Stomach (tissue), 9 donors: ENCODE measurements around the gene NTHL1. TPM values are rescaled to one million over a fixed set of nuclear protein-coding genes. Genes with fewer than 3 reads are reported as not detected.

ENCODE experiments used
- DNase-seq, 2 donors: peaks; one replicate each; pipeline versions ENCODE4 v3.0.0 to v3.0.0-alpha.2; 2013 to 2019
- H3K27ac ChIP-seq, 5 donors: fragments of 200-600 bp in 4 of 5; sonication (generic) in 4 of 5; one replicate each; pipeline ENCODE4 v1.5.1; 2013 to 2019; ENCODE audit warnings: mild to moderate bottlenecking in 1 of 5, moderate library complexity in 1 of 5
- H3K27me3 ChIP-seq, 3 donors: fragments of 200-600 bp; sonication (generic); one replicate each; pipeline ENCODE4 v1.5.1; 2017 to 2019; ENCODE audit warnings: mixed run types in 1 of 3
- H3K36me3 ChIP-seq, 4 donors: fragments of 200-600 bp; sonication (generic); 1 replicate in 3 of 4; 2 replicates in 1 of 4; pipeline ENCODE4 v1.5.1; 2016 to 2019
- H3K4me1 ChIP-seq, 4 donors: fragments of 200-600 bp; sonication (generic); one replicate each; pipeline ENCODE4 v1.5.1; 2016 to 2019
- H3K4me3 ChIP-seq, 4 donors: fragments of 200-600 bp; sonication (generic) in 3 of 4; one replicate each; pipeline ENCODE4 v1.5.1; 2016 to 2019; ENCODE audit warnings: mild to moderate bottlenecking in 1 of 4
- H3K9me3 ChIP-seq, 4 donors: fragments of 200-600 bp; sonication (generic); one replicate each; pipeline ENCODE4 v1.5.1; 2016 to 2019
- CTCF ChIP-seq, 7 experiments: fragments of 450-650 bp in 4 of 7; fragments of 200-600 bp in 3 of 7; sonication (generic) in 3 of 7; IDR thresholded peaks; one replicate each; pipeline ENCODE4 v1.5.1; 2016 to 2019; ENCODE audit warnings: antibody characterized with exemption in 7 of 7, control low read depth in 2 of 7, mild to moderate bottlenecking in 1 of 7
- EP300 ChIP-seq: sonication (generic); formaldehyde crosslinking; IDR thresholded peaks from one replicate; pipeline ENCODE4 v1.6.1; 2017; ENCODE audit warnings: antibody characterized with exemption
- POLR2A ChIP-seq, 4 donors: fragments of 450-650 bp; IDR thresholded peaks; one replicate each; pipeline ENCODE4 v1.6.1; 2016; ENCODE audit warnings: antibody characterized with exemption in 4 of 4, control low read depth in 2 of 4, mild to moderate bottlenecking in 1 of 4, moderate library complexity in 1 of 4
- POLR2AphosphoS5 ChIP-seq, 3 donors: sonication (generic); formaldehyde crosslinking; IDR thresholded peaks; one replicate each; pipeline ENCODE4 v1.6.1; 2016; ENCODE audit warnings: antibody characterized with exemption in 3 of 3
- WGBS, 5 donors: extraction: QIAGEN DNeasy Blood & Tissue Kit in 3 of 5; methylation state at CpG; one replicate each; pipeline versions ENCODE4 v1.1.5 to v1.1.7; 2013 to 2018; 5-methylcytosine and 5-hydroxymethylcytosine counted together
- intact Hi-C: fragments of 100-400 bp; cut with DNase I; formaldehyde crosslinking; loops from one replicate; pipeline ENCODE4 v1.15.1; 2023; ENCODE audit warnings: low total_unique reads
- polyA plus RNA-seq, 3 donors: library from polyadenylated mRNA; stranded (reverse); fragments of 200-250 nt; gene quantifications; one replicate each; pipeline ENCODE4 v1.2.3, GENCODE V29; 2013
- total RNA-seq, 5 donors: library from RNA; depleted of rRNA; stranded (reverse); fragments of >200 nt; gene quantifications; one replicate each; pipeline versions ENCODE4 v1.1.0 to v1.2.3, GENCODE V29; 2014 to 2016
- donor health status: healthy with polysubstance abuse.
- donor health status: Bipolar disorder and iron deficiency.
- donor health status: healthy.

Gene NTHL1
- total and polyA plus RNA-seq, 8 donors = 2.3 to 663 (median 32.9) TPM

DNA sequence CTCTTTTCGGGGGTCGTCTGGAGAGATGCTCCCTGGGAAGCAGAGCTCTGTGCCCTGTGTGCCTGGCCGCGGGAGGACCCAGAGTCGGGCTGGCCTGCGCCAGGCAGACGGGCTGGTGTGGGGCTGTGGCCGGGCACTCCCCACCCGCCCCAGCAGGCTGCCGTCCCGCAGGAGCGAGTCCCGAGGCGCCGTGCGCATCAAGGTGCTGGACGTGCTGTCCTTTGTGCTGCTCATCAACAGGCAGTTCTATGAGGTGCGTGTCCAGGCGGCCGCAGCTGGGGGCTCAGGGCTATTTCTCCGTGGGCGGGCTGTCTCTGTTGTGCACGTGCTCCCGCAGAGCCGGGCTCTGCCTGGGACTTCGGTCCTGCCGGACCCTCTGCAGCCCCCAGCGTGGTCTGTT, 15.2 kb upstream of the NTHL1 start:
- H3K27ac ChIP-seq = no peak overlapping the region
- TF ChIP-seq CTCF (IDR thresholded peaks at IDR 0.05) (no peak), EP300 (no peak), POLR2A (IDR thresholded peaks at IDR 0.05) (no peak), POLR2AphosphoS5 (IDR thresholded peaks at IDR 0.05) (no peak)
- no peaks in the 10 kb centered on the region for H3K9me3 ChIP-seq
- H3K27me3 ChIP-seq = no peaks in the 10 kb centered on the region
- H3K36me3 ChIP-seq = peaks cover 53 to 100% (median 97%) of the 10 kb centered on the region in 4 donors
- H3K4me3 ChIP-seq = no peak overlapping the region
- 74 to 98% (median 94%) methylated on average over 3 to 28 of the region's 28 CpGs for WGBS, 5 donors
- H3K4me1 ChIP-seq = no peaks in the 10 kb centered on the region
- intact Hi-C loops = no loop called here
- DNase-seq = no peak

DNA sequence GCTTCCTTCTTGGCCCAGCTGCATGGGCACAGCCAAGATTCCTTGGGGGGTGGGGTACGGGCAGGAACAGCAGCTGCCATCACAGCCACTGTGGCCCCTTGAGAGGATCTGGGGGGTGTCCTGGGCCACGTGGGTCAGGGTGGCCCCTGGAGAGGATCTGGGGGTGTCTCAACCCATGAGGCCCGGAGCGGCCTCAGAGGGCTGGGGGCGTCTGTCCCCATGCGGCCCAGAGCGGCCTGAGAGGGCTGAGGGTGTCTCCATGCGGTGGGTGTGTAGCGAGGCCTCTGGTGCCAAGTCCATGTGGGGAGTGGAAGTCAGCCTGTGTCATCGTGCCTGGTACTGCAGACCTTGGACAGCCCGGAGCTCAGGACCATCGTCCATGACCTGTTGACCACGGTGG, 13.9 kb upstream of the NTHL1 start:
- H3K27ac ChIP-seq = no peak overlapping the region
- peaks cover 55 to 100% (median 96%) of the 10 kb centered on the region in 4 donors for H3K36me3 ChIP-seq
- H3K4me1 ChIP-seq = no peaks in the 10 kb centered on the region
- intact Hi-C loops = no loop called here
- 93 to 97% (median 95%) methylated on average over 13 of the region's 13 CpGs; no CpG with 5 or more reads in 1 of the 5 donors for WGBS, 5 donors
- H3K4me3 ChIP-seq = no peak overlapping the region
- H3K27me3 ChIP-seq = no peaks in the 10 kb centered on the region
- H3K9me3 ChIP-seq = no peaks in the 10 kb centered on the region
- no peak for DNase-seq
- no peak for TF ChIP-seq POLR2AphosphoS5 (IDR thresholded peaks at IDR 0.05)
- TF ChIP-seq CTCF (IDR thresholded peaks at IDR 0.05) = no peak
- no peak for TF ChIP-seq POLR2A (IDR thresholded peaks at IDR 0.05)
- TF ChIP-seq EP300 = no peak

DNA sequence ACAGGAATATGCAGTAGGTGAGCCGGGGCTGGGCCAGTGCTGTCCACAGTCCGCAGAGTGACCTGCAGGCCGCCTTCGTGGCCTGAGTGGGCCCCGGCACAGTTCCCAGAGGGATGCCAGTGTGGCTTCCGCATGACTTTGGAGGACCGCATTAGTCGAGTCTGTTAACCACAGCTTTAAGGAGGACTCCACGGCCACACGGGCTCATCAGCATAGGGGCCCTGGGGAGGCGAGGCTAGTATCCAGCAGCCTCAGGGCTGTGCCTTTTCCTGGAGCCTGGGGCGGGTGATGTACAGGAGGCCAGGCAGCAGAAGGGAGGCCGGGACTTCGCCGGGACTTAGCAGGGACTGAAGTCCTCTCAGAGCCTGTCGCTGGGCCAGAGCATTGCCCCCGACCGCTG, 13.4 kb upstream of the NTHL1 start:
- Histone ChIP-seq H3K4me1 (no peaks in the 10 kb centered on the region), H3K36me3 (peaks cover 53 to 100% (median 96%) of the 10 kb centered on the region in 4 donors), H3K27ac (no peak overlapping the region), H3K4me3 (no peak overlapping the region), H3K9me3 (no peaks in the 10 kb centered on the region), H3K27me3 (no peaks in the 10 kb centered on the region)
- no peak for TF ChIP-seq CTCF (IDR thresholded peaks at IDR 0.05)
- no peak for TF ChIP-seq POLR2AphosphoS5 (IDR thresholded peaks at IDR 0.05)
- TF ChIP-seq POLR2A (IDR thresholded peaks at IDR 0.05) = no peak
- TF ChIP-seq EP300 = no peak
- no peak for DNase-seq
- 93 to 98% (median 96%) methylated on average over 17 to 18 of the region's 18 CpGs for WGBS, 5 donors
- intact Hi-C loops = no loop called here

GRCh38 chr16:2060346-2060745, 12.7 kb upstream of the NTHL1 start:
- H3K36me3 ChIP-seq = peaks cover 53 to 99% (median 93%) of the 10 kb centered on the region in 4 donors
- DNase-seq = no peak
- no peaks in the 10 kb centered on the region for H3K27me3 ChIP-seq
- no peaks in the 10 kb centered on the region for H3K9me3 ChIP-seq
- no peak overlapping the region for H3K27ac ChIP-seq
- WGBS, 5 donors = 87 to 95% (median 91%) methylated on average over 16 to 17 of the region's 17 CpGs
- H3K4me3 ChIP-seq = no peak overlapping the region
- peaks cover 0 to under 1% (median 0%) of the 10 kb centered on the region in 4 donors for H3K4me1 ChIP-seq
- TF ChIP-seq POLR2AphosphoS5 (IDR thresholded peaks at IDR 0.05) (no peak), POLR2A (IDR thresholded peaks at IDR 0.05) (no peak), CTCF (IDR thresholded peaks at IDR 0.05) (no peak), EP300 (no peak)
- intact Hi-C loops = no loop called here
